Activated B cell treated with CpG ODN at 0.5 μM for 24 hours (primary cell): Measurements from ENCODE around the gene CMTM2. TPM values are rescaled to one million over a fixed set of nuclear protein-coding genes. Genes with fewer than 3 reads are reported as not detected.

Experiments used
- ATAC-seq: fragments of 200-7000 bp; cut with Tn5 transposase; one replicate; pipeline ENCODE4 v1.10.0; 2021; ENCODE audit warnings: low read depth, mild to moderate bottlenecking, moderate library complexity
- CTCF ChIA-PET: fragments of 350-600 bp; sonication (Branson Sonifier 250); formaldehyde crosslinking; loops from one replicate; lab custom pipeline; 2021; ENCODE audit warnings: antibody characterized with exemption; lab: Charles Lee
- POLR2A ChIA-PET: fragments of 350-600 bp; sonication (Branson Sonifier 250); formaldehyde crosslinking; loops from one replicate; lab custom pipeline; 2021; ENCODE audit warnings: antibody characterized with exemption; lab: Charles Lee
- DNase-seq: peaks from one replicate; pipeline ENCODE4 v3.0.0; 2022
- H3K27ac Mint-ChIP-seq: one replicate; pipeline ENCODE4 v1.8.0; 2020; ENCODE audit warnings: mixed read lengths
- H3K27me3 Mint-ChIP-seq: one replicate; pipeline ENCODE4 v1.8.0; 2021; ENCODE audit warnings: mixed read lengths
- H3K36me3 Mint-ChIP-seq: one replicate; pipeline ENCODE4 v1.8.0; 2021; ENCODE audit warnings: low read depth, mixed read lengths
- H3K4me1 Mint-ChIP-seq: one replicate; pipeline ENCODE4 v1.8.0; 2021; ENCODE audit warnings: mixed read lengths
- H3K4me3 Mint-ChIP-seq: one replicate; pipeline ENCODE4 v1.8.0; 2020; ENCODE audit warnings: mild to moderate bottlenecking, mixed read lengths
- H3K9me3 Mint-ChIP-seq: one replicate; pipeline ENCODE4 v1.8.0; 2020; ENCODE audit warnings: mixed read lengths
- intact Hi-C: fragments of 100-400 bp; cut with micrococcal nuclease; formaldehyde crosslinking; loops from one replicate; pipeline ENCODE4 v1.15.1; 2024
- total RNA-seq: library from RNA; stranded (reverse); gene quantifications from 2 replicates; pipeline ENCODE4 v1.2.3, GENCODE V29; 2022
- TF ChIP-seq, protein P1 (sequence below): fragments of 200-600 bp; IDR thresholded peaks from one replicate; pipeline ENCODE4 v1.8.0; 2022; ENCODE audit warnings: antibody characterized with exemption, mild to moderate bottlenecking

Gene CMTM2
- total RNA-seq, 1 donor from 2014 or later = not detected

DNA sequence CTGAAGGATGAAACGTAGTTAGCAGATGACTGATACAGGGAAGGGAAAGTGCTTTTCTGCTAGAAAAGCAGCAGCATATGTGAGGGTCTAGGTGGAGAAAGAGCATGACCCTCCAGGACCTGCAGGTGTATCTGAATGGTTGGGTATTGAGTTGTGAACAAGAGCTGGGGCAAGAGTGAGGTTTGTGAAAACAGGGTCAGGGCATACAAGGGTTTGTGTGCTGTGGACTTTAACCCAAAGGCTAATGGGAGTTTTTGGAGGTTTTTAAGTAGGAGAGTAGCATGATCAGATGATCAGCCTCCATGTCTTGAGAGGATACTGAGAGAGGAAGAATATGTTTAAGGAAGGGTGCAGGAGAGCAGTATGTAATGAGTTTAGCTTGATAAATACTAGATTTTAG lies 19.2 kb upstream of the CMTM2 start:
- POLR2A ChIA-PET = no interaction called here
- no peak for ATAC-seq
- Mint-ChIP-seq H3K36me3 (peaks cover 56% of the 10 kb centered on the region), H3K4me1 (peaks cover 23% of the 10 kb centered on the region), H3K27me3 (no peaks in the 10 kb centered on the region), H3K27ac (no peak overlapping the region), H3K9me3 (no peaks in the 10 kb centered on the region), H3K4me3 (no peak overlapping the region)
- TF ChIP-seq, protein P1, sequence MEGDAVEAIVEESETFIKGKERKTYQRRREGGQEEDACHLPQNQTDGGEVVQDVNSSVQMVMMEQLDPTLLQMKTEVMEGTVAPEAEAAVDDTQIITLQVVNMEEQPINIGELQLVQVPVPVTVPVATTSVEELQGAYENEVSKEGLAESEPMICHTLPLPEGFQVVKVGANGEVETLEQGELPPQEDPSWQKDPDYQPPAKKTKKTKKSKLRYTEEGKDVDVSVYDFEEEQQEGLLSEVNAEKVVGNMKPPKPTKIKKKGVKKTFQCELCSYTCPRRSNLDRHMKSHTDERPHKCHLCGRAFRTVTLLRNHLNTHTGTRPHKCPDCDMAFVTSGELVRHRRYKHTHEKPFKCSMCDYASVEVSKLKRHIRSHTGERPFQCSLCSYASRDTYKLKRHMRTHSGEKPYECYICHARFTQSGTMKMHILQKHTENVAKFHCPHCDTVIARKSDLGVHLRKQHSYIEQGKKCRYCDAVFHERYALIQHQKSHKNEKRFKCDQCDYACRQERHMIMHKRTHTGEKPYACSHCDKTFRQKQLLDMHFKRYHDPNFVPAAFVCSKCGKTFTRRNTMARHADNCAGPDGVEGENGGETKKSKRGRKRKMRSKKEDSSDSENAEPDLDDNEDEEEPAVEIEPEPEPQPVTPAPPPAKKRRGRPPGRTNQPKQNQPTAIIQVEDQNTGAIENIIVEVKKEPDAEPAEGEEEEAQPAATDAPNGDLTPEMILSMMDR = no peak
- DNase-seq = no peak
- CTCF ChIA-PET = interaction anchor here (1.1 to 1.3 kb wide), 2 partner anchors 48 to 51 kb away, joined by 3 to 5 read pairs; no protein-coding TSS in a partner anchor
- intact Hi-C loops = loop anchor here (5.0 kb wide), 1 partner anchor 167 kb away; no protein-coding TSS in a partner anchor

DNA sequence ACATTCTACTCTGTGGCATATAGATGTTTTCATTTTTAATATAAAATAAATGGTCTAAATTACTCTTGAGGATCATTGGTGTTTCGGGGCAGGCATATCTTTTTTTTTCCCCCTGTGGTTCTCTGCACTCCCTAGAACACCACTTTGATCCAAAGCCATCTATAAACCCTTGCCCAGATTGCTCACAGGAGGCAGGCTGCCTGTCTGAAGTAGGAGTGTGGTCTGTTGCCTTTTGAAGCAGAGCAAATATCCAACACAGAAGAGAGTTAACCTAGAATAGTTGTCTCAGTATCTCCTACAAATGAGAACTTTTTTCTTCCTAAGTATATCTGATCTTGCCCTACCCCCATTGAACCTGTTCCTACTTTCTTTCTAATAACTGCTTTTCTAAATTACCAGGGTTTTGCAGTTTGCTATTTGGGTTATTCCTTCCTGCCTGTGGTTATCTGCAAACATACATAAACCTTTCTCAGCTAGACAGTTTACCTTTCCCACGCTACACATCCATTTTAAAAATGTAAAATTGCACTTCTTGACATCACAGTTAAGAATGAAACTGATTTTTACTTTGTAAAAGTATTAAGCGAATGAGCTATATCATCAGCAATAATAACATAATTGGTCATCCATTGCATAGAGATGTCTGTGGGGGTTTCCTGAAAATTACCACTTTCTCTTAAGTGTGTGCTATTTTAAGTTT lies 17.7 kb upstream of the CMTM2 start:
- H3K9me3 Mint-ChIP-seq = no peaks in the 10 kb centered on the region
- ChIA-PET POLR2A (no interaction called here), CTCF (interaction anchor here (0.7 to 2.3 kb wide), 4 partner anchors 9 to 306 kb away, joined by 3 to 9 read pairs (median 6); partner anchors contain the start of gene CKLF)
- intact Hi-C loops = loop anchor here (2.0 to 5.0 kb wide), 3 partner anchors 43 to 179 kb away; partner anchors contain the start of gene CMTM3
- peaks cover 12% of the 10 kb centered on the region for H3K4me1 Mint-ChIP-seq
- no peaks in the 10 kb centered on the region for H3K27me3 Mint-ChIP-seq
- H3K4me3 Mint-ChIP-seq = no peak overlapping the region
- peaks cover 57% of the 10 kb centered on the region for H3K36me3 Mint-ChIP-seq
- TF ChIP-seq, protein P1 = no peak
- DNase-seq (no peak), ATAC-seq (no peak)
- no peak overlapping the region for H3K27ac Mint-ChIP-seq

DNA sequence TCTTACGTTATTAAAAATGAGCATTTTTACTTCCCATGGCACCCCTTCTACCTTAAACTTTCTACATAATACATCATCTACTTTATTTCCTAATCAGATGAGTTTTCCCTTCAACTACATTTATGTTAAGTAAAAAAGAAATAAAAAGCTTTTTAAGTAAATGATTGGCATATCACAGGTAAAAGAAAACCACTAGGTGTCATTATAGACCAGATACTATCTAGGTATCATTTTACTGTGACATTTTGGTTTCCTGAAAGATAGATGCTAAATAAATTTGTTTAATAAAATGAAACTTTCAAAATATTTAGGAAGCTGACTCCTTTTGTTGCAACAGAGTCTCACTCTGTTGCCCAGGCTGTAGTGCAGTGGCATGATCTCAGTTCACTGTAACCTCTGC lies 16.9 kb upstream of the CMTM2 start:
- H3K36me3 Mint-ChIP-seq = peaks cover 63% of the 10 kb centered on the region
- peaks cover 12% of the 10 kb centered on the region for H3K4me1 Mint-ChIP-seq

DNA sequence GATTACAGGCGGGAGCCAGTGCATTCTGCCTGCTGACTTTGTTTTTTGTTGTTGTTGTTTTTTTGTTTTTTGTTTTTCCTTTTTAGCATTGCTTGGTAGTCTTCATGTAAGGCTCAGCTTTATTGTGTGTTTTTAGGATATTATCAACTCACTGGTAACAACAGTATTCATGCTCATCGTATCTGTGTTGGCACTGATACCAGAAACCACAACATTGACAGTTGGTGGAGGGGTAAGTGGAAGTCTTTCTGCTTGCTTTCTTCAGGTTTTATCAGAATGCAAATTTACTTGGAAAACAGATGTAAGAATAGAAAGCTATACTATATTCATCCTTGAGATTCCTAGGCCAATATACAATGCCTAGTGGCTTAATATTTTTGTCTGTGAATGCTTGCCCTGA lies 16.3 kb upstream of the CMTM2 start:
- intact Hi-C loops = loop anchor here (2.0 to 5.0 kb wide), 3 partner anchors 42 to 178 kb away; partner anchors contain the start of gene CMTM3
- Mint-ChIP-seq H3K36me3 (peaks cover 63% of the 10 kb centered on the region), H3K27ac (no peak overlapping the region)

More for the DNA sequence above, 16.9 kb upstream of the CMTM2 start:
- ATAC-seq = no peak
- ChIA-PET CTCF (interaction anchor here (0.9 to 2.3 kb wide), 10 partner anchors 9 to 306 kb away, joined by 3 to 9 read pairs (median 3); partner anchors contain the start of gene CKLF), POLR2A (interaction anchor here (0.7 kb wide), 1 partner anchor 10 kb away, joined by 3 read pairs; the partner anchor contains the start of gene CKLF)
- intact Hi-C loops = loop anchor here (2.0 to 5.0 kb wide), 3 partner anchors 42 to 178 kb away; partner anchors contain the start of gene CMTM3
- H3K27ac Mint-ChIP-seq = no peak overlapping the region
- TF ChIP-seq, protein P1 = no peak
- H3K9me3 Mint-ChIP-seq = no peaks in the 10 kb centered on the region
- no peak overlapping the region for H3K4me3 Mint-ChIP-seq
- H3K27me3 Mint-ChIP-seq = no peaks in the 10 kb centered on the region
- DNase-seq = no peak

More for the DNA sequence above, 16.3 kb upstream of the CMTM2 start:
- Mint-ChIP-seq H3K9me3 (no peaks in the 10 kb centered on the region), H3K4me3 (no peak overlapping the region), H3K4me1 (peaks cover 12% of the 10 kb centered on the region), H3K27me3 (no peaks in the 10 kb centered on the region)
- ChIA-PET POLR2A (interaction anchor here (0.7 kb wide), 1 partner anchor 10 kb away, joined by 3 read pairs; the partner anchor contains the start of gene CKLF), CTCF (interaction anchor here (0.9 to 2.3 kb wide), 10 partner anchors 9 to 305 kb away, joined by 3 to 9 read pairs (median 3); partner anchors contain the start of gene CKLF)
- TF ChIP-seq, protein P1 = no peak
- DNase-seq (no peak), ATAC-seq (no peak)
